ENCODE results near the gene PTPN6.
A peak's percentile ranks its signal among the peaks of the same experiment; 100 is the strongest.

The PTPN6 gene

GRCh38 chr12:6996040-6996441 lies 44.9 kb downstream of the PTPN6 start:
- DNase-seq = peak; percentile 53 to 65

GRCh38 chr12:6998715-6999451 lies 47.7 kb downstream of the PTPN6 start:
- no peak for TF ChIP-seq GATA1 (IDR thresholded peaks at IDR 0.05; ENCODE audit: low read depth, low read length)
- TF ChIP-seq POLR2A (IDR thresholded peaks at IDR 0.05; ENCODE audit: low read length) = no peak
- no peak for DNase-seq

More at GRCh38 chr12:6996040-6996441, 44.9 kb downstream of the PTPN6 start:
- TF ChIP-seq GATA1 (IDR thresholded peaks at IDR 0.05; ENCODE audit: low read depth, low read length) (no peak), POLR2A (IDR thresholded peaks at IDR 0.05; ENCODE audit: low read length) (no peak)

- no peak for DNase-seq
- TF ChIP-seq GATA1 (IDR thresholded peaks at IDR 0.05; ENCODE audit: low read depth, low read length) (no peak), POLR2A (IDR thresholded peaks at IDR 0.05; ENCODE audit: low read length) (no peak)
Measured at GRCh38 chr12:7001921-7002591, 50.9 kb downstream of the PTPN6 start.

DNA sequence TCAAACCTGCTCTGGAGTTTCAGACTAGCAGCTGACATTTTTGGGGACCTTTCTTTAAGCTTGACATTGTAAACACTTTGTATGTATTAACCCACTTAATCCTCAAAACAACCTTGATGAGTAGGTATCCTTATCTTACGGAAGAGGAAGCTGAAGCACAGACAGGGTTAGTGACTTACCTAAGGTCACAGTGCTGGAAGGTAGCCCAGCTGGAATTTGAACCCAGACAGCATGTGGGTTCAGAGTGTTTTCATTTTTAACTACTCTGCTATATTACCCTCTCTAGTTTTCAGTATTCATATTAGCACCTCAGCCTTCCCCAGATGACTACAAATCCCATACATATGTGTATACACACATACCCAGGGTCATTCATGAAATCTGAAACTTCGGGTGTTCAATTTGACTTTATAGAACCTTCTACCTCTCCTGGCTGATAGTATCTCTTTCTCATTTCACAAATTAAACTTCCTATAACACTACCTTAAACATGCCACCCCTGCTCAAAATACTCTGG lies 53.2 kb downstream of the PTPN6 start:
- TF ChIP-seq GATA1 (IDR thresholded peaks at IDR 0.05; ENCODE audit: low read depth, low read length) = no peak
- TF ChIP-seq POLR2A (IDR thresholded peaks at IDR 0.05; ENCODE audit: low read length) = no peak

GRCh38 chr12:7004840-7005239 lies 53.7 kb downstream of the PTPN6 start:
- no peak for DNase-seq
- TF ChIP-seq GATA1 (IDR thresholded peaks at IDR 0.05; ENCODE audit: low read depth, low read length) (no peak), POLR2A (IDR thresholded peaks at IDR 0.05; ENCODE audit: low read length) (no peak)

More for the DNA sequence above, 53.2 kb downstream of the PTPN6 start:
- no peak for DNase-seq

- TF ChIP-seq POLR2A (IDR thresholded peaks at IDR 0.05; ENCODE audit: low read length) = no peak
- TF ChIP-seq GATA1 (IDR thresholded peaks at IDR 0.05; ENCODE audit: low read depth, low read length) = no peak
Measured at GRCh38 chr12:7005311-7005710, 54.2 kb downstream of the PTPN6 start.

DNA sequence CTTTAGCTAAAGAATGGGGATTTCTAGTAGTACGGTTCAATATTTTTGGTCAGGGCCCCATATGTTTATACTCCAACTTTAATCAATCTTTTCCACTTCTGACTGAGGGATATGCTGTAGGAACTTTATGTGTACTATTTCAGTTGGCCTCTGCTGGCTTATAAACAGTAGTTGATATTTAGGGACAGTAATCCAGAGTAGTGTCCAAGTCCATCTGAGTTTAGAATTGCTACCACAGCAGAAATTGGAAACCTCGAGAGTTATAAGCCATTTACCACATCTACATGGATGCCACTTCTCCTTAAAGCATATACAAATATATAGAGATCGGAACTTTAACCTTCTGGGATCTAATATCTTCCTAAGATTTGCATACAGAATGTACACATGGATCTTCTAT lies 55.5 kb downstream of the PTPN6 start:
- no peak for TF ChIP-seq GATA1 (IDR thresholded peaks at IDR 0.05; ENCODE audit: low read depth, low read length)
- no peak for TF ChIP-seq POLR2A (IDR thresholded peaks at IDR 0.05; ENCODE audit: low read length)
- DNase-seq = no peak

More at GRCh38 chr12:7005311-7005710, 54.2 kb downstream of the PTPN6 start:
- no peak for DNase-seq

GRCh38 chr12:7008864-7009263 lies 57.7 kb downstream of the PTPN6 start:
- TF ChIP-seq POLR2A (IDR thresholded peaks at IDR 0.05; ENCODE audit: low read length) = no peak
- no peak for TF ChIP-seq GATA1 (IDR thresholded peaks at IDR 0.05; ENCODE audit: low read depth, low read length)
- no peak for DNase-seq

DNA sequence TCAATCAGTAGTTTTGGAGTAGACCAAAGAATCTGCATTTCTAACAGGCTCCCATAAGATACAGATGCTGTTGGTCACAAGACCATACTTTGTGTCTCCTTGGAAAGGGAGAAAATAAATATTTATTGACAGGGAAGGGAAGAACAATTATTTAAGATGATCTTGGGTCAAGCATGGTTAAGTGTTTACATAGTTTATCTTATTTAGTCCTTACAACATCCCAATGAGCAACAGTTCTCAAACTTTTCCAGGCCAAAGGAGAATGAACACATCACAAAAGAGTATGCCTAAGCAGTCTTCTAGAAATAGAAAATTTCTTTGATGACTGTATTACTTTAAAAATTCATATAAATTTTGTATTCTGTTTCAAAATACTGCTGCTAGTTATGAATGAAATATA lies 58.4 kb downstream of the PTPN6 start:
- TF ChIP-seq GATA1 (IDR thresholded peaks at IDR 0.05; ENCODE audit: low read depth, low read length) = no peak
- DNase-seq = no peak

Measured in erythroblast (primary cell).